ENCODE data around the gene C2CD4D. TPM values are rescaled to one million over a fixed set of nuclear protein-coding genes. Genes with fewer than 3 reads are reported as not detected.

The C2CD4D gene
- total RNA-seq, 1 experiment from 2014 or later: 0.90 TPM

Other genes starting within 250 kb of the C2CD4D start
- 35.1 and 47.8 TPM in 2 replicates for gene SNX27, start 227.8 kb downstream of the C2CD4D start, total RNA-seq (2014; rRNA removed; shearing (Covaris generic))
- gene CELF3, start 123.0 kb downstream of the C2CD4D start, total RNA-seq (2014; rRNA removed; shearing (Covaris generic)): 0.07 TPM in 1 of 2 replicates, not detected in the other
- not detected in 2 replicates for gene RIIAD1, start 118.3 kb downstream of the C2CD4D start, total RNA-seq (2014; rRNA removed; shearing (Covaris generic))
- 158 and 214 TPM in 2 replicates for gene MRPL9, start 76.3 kb downstream of the C2CD4D start, total RNA-seq (2014; rRNA removed; shearing (Covaris generic))
- 20.9 and 25.0 TPM in 2 replicates for gene TDRKH, start 49.3 kb downstream of the C2CD4D start, total RNA-seq (2014; rRNA removed; shearing (Covaris generic))
- gene LINGO4, start 34.4 kb downstream of the C2CD4D start, total RNA-seq (2014; rRNA removed; shearing (Covaris generic)): 0.07 TPM in 1 of 2 replicates, not detected in the other
- gene RORC, start 8.0 kb downstream of the C2CD4D start, total RNA-seq (2014; rRNA removed; shearing (Covaris generic)): 0.18 and 0.42 TPM in 2 replicates
- gene THEM5, start 13.9 kb upstream of the C2CD4D start, total RNA-seq (2014; rRNA removed; shearing (Covaris generic)): not detected in 2 replicates
- 21.4 and 22.6 TPM in 2 replicates for gene THEM4, start 69.7 kb upstream of the C2CD4D start, total RNA-seq (2014; rRNA removed; shearing (Covaris generic))
- gene S100A10, start 154.0 kb upstream of the C2CD4D start, total RNA-seq (2014; rRNA removed; shearing (Covaris generic)): 102 and 116 TPM in 2 replicates
- 474 and 597 TPM in 2 replicates for gene S100A11, start 197.2 kb upstream of the C2CD4D start, total RNA-seq (2014; rRNA removed; shearing (Covaris generic))
- gene TCHHL1, start 249.2 kb upstream of the C2CD4D start, total RNA-seq (2014; rRNA removed; shearing (Covaris generic)): not detected in 2 replicates

Data from H7 (cell line).